GM12865 (cell line): Measurements from ENCODE around the gene STK24.

ENCODE experiments used
- DNase-seq: peaks from one replicate; pipeline ENCODE4 v3.0.0; 2010; ENCODE audit warnings: low read depth
- H3K4me3 ChIP-seq: 2 replicates; pipeline ENCODE4 v1.5.1; 2011; ENCODE audit warnings: mild to moderate bottlenecking, low read depth, low read length, control low read depth
- TF ChIP-seq, protein P1 (sequence below): IDR thresholded peaks from 2 replicates; pipeline ENCODE4 v1.5.1; 2011; ENCODE audit warnings: low read length, control low read depth, low read depth, inconsistent platforms; ENCODE audit not compliant: insufficient read depth; ENCODE audit errors: missing control alignments

The STK24 gene

GRCh38 chr13:98549728-98550317 is 27.1 kb downstream of the STK24 start:
- H3K4me3 ChIP-seq: no peak overlapping the region
- TF ChIP-seq, protein P1, sequence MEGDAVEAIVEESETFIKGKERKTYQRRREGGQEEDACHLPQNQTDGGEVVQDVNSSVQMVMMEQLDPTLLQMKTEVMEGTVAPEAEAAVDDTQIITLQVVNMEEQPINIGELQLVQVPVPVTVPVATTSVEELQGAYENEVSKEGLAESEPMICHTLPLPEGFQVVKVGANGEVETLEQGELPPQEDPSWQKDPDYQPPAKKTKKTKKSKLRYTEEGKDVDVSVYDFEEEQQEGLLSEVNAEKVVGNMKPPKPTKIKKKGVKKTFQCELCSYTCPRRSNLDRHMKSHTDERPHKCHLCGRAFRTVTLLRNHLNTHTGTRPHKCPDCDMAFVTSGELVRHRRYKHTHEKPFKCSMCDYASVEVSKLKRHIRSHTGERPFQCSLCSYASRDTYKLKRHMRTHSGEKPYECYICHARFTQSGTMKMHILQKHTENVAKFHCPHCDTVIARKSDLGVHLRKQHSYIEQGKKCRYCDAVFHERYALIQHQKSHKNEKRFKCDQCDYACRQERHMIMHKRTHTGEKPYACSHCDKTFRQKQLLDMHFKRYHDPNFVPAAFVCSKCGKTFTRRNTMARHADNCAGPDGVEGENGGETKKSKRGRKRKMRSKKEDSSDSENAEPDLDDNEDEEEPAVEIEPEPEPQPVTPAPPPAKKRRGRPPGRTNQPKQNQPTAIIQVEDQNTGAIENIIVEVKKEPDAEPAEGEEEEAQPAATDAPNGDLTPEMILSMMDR: no peak
- DNase-seq: no peak

GRCh38 chr13:98549006-98549727 is 27.7 kb downstream of the STK24 start:
- H3K4me3 ChIP-seq: no peak overlapping the region
- TF ChIP-seq, protein P1: no peak
- peak; percentile 49 for DNase-seq

DNA sequence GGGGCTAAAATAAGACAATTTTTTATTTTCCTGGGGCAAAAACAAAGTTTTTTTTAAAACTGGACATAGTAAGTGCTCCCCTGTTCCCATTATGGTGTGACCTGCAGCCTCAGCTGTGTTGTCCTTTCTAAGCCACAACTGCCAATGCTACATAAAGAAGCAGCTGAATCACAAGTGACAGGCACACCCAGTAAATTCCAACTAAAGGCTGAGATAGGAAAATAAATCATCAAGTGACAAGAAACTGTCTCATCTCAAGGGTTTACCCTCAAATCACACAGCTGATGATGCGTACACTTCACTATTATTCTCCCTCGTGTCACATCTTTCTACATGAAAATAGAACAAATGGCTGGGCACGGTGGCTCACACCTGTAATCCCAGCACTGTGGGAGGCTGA is 28.7 kb downstream of the STK24 start:
- H3K4me3 ChIP-seq: no peak overlapping the region
- no peak for DNase-seq
- TF ChIP-seq, protein P1: no peak

DNA sequence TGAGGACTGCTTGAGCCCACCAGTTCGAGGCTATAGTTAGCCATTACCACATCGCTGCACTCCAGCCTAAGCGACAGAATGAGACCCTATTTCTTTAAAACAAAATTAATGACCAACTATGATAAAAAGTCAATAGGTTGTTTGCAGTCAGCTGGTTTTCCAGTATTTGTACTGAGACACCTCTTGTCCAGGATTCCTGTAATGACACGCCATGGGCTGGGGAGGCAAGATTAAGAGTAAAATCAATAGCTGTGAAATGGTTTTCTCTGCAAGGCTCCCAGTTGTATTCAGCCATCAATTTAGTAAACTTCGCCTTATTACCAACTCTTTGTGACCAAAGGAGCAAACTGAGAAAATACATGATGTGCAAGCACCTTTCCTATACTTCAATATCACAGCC is 29.5 kb downstream of the STK24 start:
- no peak overlapping the region for H3K4me3 ChIP-seq
- no peak for DNase-seq
- TF ChIP-seq, protein P1: no peak

DNA sequence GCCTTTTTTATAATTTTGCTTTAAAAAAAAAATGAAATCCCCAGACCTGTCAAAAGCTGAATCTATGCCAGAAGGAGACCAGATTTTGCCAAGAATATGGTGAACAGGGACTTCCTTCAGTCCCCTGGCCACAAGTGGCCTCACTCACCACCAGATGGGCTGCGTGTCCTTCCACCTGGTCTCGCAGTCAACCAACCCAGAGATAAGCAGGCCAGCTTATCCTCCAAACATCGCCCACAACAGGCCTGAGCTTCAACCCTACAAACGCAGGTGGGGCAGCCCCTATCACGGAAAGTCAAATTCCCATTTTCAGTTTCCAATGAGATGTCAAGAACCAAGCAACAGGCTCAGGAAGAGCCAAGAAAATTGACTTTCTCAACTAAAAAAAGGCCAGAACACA is 30.5 kb downstream of the STK24 start:
- DNase-seq: no peak
- no peak overlapping the region for H3K4me3 ChIP-seq
- TF ChIP-seq, protein P1: no peak

DNA sequence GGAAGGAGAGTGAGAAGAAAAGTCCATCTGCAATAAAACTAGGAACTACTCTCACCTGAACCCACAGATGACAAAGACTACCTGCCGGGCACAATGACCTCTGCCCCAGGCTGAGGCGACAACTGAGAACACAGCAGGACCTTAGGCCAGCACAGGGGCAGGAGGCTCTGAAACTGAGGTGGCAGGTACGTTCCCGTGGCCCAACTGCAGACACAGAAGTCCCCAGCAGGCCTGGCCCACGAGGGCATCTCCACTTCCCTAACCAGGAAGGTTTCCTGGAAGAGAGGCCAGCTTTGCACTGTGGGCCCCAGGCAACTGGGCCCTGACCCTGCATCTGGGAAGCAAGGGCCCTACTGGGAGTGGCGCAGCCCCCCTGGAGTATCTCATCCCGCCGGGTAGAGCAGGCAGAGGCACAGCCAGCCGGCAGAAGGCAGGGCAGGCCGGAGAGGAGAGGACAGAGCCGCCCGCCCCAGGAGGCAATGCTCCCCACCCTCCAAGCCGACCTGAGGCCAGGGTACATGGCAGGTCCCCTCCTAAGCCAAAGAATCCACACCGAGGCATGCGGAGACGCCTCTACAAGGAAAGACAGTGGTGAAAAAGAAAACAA is 32.7 kb downstream of the STK24 start:
- H3K4me3 ChIP-seq: peak overlapping the region; percentile 6
- no peak for DNase-seq
- TF ChIP-seq, protein P1: no peak
